8988T (cell line): ENCODE results near the gene RTP5.
"Not testable (repeated sequence)": the region's sequence is repeated elsewhere in the genome, so short reads cannot be mapped to it uniquely, and the experiment has no call there.

Experiments used
- DNase-seq: peaks from one replicate; pipeline ENCODE4 v3.0.0; 2011

RTP5 gene

DNA sequence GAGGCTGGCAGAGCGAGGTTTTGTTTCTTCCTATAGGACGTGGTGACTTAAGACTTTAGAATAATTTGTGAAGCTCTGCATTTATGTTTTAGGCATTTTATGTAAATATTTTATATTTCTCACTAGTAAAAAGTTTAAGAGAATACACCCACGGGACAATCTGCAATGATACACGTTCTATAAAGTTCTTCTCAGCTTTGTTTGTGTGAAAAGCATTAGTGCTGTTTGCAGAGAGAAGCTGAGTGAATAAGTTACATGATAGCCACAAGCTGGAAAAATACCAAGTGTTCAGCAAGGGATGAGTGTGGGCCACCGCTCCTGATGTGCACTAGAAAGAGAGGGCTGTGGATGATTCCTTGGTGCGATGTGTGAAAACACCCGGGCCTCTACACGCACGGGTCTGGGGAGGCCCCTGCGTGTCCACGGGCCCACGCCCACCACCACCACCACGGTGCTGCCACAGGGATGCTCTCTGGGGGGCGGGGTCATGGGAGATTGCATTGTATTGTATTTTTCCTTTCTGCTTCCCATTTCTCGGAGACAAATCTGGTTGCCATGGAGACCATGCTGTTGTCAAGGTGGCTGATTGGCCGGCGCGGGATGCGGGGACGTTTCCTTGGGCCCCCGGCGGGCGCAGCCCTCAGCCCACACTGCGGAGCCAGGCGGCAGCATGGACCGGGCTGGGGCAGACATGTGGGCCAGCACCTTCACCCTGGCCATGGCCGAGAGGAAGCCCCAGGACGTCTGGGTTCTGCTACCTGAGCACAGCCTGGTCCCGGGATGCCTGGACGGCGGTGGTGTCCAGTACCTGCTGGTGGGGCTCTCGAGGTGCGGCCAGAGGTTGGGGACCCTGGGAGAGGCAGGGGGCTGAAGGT lies at the start of gene RTP5:
Gene RTP5, plus strand, starts transcription at position 643 of the 875 bp plus-strand sequence. Its CDS starts 28 bp downstream, at position 671.
- DNase-seq: no peak

DNA sequence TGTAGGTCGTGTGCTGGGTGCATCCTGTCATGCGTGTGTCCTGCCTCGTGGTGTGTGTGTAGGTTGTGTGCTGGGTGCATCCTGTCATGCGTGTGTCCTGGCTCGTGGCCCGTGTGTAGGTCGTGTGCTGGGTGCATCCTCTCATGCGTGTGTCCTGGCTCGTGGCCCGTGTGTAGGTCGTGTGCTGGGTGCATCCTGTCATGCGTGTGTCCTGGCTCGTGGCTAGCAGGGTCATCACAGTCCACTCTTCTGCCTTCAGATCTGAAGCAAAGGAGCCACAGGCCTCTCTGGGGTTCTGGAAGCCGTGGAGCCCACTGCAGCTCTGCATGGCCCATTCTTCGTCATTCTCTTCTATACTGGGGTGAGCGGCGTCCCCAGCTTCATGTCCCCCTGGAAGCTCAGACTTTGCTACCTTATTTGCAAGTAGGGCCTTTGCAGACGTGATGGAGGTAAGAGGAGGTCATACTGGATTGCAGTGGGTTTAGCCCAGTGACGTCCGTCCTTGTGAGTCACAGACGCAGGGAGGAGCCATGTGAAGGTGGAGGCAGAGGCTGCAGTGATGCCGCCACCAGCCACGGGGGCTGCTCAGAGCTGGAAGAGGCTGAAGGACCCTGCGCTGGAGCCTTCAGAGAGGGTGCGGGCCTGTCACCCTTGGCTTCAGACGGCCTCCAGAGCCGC lies 49.4 kb upstream of the RTP5 start:
- not testable (repeated sequence) for DNase-seq

DNA sequence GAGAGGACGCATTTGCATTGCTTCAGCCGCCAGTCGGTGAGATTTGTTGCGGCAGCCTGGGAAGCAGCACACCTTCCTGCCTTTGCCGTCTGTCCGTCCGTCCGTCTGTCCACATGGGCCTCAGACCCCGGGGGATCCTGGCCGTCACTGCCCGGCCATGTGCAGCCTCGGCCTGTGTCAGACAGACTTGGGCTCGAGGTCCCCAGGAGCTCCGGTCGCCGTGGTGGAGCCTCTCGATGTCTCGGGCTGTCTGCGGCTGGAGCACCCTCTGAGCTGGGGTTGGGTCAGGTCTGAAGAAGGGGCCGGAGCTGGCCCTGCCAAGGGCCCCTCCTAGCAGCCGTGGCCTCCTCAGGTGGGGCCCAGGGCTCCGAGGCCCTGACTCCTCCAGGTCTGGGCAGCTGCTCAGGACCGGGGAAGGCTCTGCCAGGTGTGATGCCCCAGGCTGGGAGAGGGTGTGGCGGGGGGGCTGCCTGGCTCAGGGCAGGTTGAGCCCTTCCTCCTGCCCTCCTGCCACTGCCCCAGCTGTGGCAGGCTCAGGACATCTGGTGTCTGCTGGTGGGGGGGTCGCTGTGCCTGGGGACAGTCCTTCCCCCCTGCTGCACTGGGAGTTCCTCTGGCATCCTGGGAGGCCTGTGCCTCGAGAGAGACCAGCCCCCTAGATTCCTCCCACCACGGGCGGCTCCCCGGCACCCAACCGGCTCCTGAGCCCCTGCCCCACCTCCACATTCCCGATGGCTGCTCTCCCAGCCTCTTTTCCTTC lies 48.7 kb upstream of the RTP5 start:
- no peak for DNase-seq

DNA sequence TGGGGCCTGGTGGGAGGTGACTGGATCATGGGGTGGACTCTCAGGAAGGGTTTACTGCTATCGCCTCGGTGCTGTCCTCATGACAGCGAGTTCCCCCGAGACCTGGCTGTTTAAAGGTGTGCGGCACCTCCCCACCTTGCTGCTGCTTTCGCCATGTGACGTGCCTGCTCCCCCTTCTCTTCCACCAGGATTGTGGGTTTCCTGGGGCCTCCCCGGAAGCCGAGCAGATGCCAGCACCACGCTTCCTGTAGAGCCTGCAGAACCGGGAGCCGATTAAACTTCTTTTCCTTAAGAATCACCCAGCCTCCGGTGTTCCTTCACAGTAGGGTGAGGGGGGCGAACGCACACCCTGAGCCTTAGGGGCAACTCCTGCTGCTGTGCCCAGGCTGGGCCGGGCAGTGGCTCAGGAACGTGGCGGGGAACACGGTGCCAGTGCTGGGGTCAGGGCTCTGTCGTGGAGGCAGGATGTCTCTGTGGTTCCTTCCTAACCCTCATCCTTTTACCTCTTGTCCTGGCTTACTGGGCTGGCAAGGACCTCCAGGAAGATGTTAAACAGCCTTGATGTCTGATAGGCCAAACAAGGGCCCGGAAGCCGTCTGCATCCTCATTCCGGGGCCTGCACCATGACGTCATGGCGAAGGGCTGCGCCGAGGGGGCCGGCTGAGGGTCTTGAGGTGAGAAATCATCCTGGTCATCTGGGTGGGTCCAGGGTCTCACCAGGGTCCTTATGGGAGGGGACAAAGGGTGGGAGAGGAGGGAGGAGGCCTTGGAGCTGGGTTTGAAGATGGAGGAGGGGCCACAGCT lies 47.9 kb upstream of the RTP5 start:
- no peak for DNase-seq

DNA sequence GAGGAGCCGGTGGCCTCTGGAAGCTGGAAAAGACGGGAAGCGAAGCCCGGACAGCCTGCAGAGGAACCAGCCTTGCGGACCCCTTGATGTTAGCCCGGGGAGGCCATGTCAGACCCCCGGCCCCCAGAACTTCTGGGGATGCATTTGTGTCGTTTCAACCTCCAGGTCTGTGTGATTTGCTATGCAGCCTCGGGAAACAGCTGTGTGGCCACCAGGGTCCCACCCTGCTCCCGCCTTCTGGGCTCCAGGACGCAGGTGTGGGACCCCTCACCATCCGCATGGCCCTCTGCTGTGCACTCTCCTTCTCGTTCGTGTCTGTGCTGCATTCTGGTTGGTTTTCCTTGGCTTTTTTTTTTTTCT lies 47.3 kb upstream of the RTP5 start:
- DNase-seq: no peak

DNA sequence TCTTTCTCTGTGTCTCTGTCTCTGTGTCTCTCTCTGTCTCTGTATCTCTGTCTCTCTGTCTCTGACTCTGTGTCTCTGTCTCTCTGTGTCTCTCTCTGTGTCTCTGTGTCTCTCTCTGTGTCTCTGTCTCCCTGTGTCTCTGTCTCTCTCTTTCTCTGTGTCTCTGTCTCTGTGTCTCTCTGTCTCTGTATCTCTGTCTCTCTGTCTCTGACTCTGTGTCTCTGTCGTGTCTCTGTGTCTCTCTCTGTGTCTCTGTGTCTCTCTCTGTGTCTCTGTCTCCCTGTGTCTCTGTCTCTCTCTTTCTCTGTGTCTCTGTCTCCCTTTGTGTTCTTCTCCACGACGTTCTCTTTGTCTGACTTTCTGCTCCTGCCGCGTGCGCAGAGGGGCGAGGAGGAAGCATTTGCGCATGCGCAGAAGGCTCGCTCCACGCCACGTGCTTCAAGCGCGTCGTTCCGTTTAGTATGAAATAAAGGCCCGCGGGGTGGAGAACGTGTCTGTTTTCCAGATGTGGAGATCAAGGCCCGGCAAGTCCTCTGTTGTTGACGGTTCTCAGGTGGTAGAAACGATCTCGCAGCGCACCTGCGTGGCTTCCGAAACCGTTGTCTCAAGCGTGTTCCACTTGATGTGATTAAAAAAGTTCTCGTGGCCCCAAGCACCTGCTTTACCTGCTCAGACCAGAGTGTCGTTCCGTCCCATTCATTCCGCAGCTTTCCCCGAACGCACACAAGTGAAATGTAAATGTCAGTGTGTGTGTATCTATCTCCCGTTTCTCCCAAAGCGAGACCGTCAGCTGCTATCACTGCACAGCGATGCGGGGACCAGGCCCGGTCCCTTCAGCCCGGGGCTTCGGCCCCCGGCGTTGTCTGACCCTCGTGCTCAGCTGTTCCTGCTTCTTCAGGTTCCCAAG lies 45.7 kb upstream of the RTP5 start:
- DNase-seq: not testable (repeated sequence)

DNA sequence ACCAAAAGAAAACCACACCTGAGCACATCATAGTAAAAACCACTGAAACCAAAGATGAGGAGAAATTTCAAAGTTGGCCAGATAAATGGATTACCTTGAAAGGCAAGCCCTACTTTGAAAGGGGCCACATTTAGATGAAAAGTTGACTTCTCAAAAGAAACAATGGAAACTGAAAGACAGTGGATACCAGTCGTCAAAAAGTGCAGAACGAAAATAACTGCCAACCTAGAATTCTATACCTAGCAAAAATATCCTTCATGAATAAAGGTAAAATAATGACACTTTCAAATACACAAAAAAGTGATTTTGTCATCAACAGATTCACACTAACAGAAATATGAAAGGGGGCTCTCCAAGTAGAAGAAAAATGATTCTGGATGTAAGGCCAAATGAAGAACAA lies 42.1 kb upstream of the RTP5 start:
- DNase-seq: no peak

DNA sequence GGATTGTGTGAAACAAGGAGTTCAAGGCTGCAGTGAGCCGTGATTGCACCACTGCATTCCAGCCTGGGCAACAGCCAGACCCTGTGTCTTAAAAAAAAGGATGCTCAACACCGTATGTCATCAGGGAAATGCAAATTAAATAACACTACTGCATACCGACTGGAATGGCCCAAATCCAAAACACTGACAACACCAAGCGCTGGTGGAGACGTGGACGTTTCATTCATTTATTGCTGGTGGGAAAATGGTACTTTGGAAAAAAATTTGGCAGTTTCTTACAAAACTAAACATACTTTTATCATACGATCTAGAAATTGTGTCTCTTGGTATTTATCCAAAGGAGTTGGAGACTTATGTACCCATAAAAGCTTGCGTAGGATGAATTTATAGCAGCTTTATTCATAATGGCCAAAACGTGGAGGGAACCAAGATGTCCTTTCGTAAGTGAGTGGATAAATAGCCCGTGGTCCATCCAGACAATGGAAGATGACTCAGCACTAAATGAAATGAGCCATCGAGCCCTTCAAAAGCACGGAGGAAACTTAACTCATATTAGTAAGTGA lies 36.3 kb upstream of the RTP5 start:
- DNase-seq: no peak

DNA sequence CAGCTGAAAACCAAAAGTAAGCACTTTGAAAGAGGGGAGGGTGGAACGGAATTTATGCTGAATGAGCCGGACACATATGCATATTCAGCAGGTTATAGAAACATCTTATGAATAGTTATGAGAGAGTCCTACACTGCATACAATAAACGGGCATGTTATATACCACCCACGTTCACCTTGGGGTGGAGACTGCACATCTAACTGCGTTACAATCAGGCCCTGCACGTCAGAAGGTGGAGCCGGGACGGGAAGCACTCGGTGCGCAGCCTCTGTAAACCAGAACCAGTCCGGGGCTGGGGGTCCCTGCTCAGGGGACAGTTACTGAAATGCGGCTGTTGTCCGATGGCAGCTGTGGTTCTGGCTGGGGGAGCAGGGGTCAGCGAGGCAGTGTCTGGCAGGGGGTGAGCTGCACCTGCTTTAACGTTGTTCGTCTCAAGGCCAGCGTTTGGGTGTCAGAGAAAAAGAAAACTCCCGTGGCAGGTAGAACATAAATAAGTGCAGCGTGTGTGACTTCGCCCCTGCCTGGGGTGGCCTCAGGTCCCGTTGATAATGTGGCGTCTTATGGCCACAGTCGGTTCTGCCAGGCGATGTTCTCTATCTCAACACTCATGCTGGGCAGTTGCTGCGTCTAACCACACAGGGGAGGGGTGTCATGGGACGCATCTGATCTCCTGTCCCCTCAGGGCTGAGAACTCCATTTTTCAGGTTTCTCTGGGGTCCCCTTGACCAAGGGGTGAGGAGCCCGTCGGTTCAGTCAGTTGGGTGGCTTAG lies 35.6 kb upstream of the RTP5 start:
- DNase-seq: not testable (repeated sequence)

DNA sequence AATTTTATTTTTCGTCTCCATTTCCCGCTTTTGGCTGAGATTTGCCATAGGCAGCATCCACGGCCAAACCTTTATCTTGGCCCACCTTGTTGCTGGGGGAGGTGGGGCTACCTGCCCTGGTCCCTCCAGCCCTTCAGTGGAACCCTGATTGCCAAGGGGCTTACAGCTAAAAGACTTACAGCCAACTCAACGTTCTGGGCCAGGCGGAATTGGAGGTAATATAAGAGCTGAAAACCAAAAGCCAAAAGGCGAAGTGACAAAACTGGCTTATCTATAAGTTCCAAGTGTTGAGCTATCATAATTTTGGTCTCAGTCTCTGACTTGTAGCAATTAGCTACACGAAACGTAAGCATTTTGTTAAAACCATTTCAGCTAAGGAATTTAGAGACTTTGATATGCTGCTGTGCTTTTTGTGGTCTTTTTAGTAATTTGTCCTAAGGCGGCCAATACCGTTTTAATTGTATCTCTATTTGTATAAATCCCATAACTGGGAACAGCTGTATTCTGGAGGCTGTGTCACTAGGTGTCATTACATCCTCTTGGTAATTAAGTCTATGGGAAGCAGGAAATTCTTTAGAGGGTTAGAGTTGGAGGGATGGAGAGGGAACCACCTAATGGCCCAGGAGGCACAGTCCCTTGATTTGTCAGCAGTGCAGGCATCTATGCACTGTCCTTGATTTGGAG lies 34.9 kb upstream of the RTP5 start:
- DNase-seq: no peak

DNA sequence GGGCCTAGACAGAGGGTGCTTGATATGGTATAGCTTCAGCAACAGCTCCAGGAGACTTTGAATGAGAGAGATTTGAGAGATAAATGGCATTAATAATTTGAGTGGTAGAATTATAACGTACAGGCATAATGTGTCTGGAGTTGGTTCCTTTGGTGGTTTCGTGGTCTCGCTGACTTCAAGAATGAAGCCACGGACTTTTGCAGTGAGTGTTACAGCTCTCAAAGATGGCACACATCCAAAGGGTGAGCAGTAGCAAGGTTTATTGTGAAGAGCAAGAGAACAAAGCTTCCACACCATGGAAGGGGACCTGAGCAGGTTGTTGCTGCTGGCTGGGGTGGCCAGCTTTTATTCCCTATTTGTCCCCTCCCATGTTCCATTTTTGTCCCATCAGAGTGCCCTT lies 33.9 kb upstream of the RTP5 start:
- no peak for DNase-seq

DNA sequence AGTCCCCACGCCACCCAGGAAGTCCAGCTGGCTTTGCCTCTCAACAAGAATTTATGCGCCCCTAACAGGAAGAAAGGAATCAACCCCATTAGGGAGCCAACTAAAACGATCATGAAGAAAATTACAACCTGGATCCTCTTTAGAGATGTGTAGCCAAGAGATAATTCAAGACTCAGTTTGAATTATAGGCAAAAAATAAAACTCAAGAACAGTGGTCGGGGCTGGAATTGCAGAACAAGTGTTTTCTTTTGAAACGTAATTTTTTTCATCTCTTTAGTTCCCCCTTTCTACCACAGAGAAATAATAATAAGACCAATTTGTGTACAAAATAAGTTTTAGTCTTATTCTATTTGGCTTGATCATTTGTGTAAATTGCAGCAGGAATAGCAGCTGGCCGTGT lies 33.2 kb upstream of the RTP5 start:
- no peak for DNase-seq

DNA sequence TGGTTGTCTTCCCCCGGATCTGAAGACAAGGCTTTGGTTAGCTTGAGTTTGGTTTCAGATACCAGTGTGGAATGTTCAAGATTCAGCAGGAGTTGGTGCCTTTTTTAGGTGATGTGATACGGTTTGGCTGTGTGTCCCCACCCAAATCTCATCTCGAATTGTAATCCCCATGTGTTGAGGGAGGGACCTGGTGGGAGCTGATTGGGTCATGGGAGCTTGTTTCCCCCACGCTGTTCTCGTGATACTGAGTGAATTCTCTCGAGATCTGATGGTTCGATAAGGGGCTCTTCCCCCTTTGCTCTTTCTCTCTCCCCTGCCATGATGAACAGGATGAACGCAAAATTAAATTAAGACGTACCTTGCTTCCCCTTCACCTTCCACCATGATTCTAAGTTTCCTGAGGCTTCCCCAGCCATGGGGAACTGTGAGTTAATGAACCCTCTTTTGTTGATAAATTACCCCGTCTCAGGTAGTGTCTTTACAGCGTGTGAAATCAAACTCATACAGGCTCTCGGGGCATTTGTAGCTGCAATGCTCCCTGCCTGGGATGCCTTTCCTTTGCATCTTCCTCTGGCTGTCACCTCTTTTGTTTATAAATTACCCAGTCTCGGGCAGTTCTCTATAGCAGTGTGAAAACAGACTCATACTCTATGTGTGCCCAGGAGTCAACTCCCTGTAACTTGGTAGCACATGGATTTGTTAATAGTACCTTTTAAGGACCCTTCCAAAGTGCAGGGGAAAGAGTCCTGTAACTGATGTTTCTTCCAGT lies 32.1 kb upstream of the RTP5 start:
- DNase-seq: no peak

DNA sequence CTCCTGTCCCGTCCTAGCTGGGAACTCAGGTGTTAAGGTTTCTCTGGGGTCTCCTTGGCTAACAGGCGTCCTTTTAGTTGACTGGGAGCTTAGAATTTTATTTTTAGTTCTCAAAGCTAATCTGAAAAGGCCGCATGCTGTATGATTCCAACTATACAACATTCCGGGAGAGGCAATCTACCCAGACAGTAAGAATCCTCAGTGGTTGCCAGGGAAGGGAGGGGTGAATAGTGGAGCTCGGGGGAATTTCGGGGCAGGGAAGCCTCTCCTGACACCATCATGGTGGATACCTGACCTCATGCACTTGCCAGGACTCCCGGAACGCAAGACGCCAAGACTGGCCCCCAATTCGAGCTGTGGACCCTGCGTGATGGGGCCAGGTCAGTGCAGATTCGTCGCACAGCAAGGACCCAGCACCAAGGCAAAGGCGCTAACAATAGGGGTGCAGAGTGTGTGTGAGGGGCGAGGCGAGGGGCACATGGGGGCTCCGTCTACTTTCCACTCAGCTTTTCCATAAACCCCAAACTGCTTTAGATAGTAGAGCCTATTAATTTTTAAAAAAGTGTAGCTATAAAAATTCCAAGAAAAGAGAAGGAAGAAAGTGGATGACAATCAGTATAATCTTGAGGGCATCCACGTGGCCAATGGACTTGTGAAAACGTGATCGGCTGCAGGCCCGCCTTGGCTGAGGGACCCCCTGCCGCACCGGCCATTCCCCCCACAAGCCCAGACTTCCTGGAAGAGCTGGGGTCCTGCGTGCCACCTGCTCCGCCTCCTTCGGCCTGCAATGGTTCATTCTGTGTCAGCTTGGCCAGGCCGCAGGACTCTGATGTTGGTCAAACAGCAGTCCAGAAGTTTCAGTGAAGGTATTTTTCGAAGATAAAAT lies 28.1 kb upstream of the RTP5 start:
- DNase-seq: no peak

DNA sequence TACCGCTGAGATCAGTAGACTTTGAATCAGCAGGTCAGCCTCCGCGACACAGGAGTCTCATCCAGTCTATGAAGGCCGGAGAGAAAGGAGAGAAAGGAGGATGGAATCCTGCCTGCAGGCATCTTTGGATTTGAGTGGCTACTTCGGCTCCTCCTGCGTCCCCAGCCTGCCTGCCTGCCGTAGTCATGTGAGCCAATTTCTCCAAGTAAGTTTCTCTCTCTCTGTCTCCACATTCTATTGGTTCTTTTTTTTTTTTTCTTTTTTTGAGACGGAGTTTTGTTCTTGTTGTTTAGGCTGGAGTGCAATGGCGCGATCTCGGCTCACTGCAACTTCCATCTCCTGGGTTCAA lies 27.5 kb upstream of the RTP5 start:
- no peak for DNase-seq

DNA sequence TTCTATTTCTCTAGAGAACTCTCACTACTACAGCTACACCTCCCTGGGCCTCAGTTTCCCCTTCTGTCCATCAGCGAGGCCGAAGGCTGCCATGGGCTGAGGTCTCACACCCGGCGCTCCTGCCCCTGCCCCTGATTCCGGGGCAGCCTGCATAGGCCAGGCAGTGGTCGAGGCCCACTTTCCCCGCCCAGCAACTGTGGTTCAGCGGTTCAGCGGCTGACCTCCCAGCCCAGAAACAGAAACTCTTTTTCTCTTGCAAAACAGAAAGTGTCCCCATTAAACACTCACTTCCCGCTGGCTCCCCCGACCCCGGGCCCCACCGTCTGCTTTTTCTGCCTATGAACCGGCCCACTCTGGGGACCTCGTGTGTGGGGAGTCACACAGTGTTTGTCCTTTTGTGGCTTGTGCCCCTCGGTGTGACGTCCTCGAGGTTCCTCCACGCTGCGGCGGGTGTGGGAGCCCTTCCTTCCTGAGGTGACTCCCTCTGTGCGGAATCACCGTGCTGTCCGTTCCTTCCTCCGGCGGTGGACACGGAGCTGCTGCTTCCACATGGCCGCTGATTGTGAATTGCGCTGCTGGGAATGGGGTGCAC lies 26.8 kb upstream of the RTP5 start:
- no peak for DNase-seq

DNA sequence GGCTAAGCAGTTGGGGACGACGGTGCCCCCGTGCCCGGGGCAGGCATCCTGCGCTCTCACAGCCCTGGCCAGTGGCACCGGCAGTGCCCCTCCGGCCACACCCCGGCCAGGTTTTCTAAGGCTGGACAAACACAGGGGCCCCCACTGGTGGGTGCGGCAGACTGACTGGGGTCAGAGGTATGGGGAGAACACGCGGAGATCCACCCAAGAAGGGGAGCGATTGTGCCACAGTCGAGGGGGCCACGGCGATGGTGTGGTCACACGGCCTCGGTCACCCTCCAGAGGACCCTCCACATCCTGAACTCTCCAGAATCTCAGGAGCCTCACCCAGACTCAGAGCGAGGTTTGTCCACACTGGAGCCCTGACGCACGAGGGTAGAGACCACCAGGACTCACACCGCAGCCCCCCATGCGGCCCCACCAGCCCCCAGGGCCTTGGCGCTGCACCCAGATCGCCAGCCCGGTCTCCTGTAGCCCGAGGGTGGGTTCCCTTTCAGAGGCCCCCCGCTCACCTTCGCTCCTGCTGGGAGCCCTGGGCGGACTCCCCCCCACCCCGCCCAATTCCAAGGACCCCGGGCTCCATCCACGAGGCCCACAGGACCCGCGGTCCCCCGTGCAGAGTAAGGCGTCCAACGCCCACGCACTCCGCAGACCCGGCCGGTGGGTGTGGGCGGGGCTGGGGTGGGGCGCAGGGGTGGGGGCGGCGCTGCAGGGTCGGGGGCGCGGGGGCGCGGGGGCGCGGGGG lies 26.0 kb upstream of the RTP5 start:
- DNase-seq: no peak
